H54 (cell line): Measurements from ENCODE around the gene ULK3.

ENCODE experiments used
- DNase-seq: peaks from one replicate; pipeline ENCODE4 v3.0.0; 2011; ENCODE audit warnings: low spot score, mixed read lengths; ENCODE audit not compliant: insufficient read length
- FAIRE-seq: peaks from 3 replicates; lab custom pipeline; 2011; peaks lifted over from hg19 to GRCh38; lab: Jason Lieb, UNC
- POLR2A ChIP-seq: IDR thresholded peaks from 2 replicates; pipeline ENCODE4 v1.6.1; 2011; ENCODE audit warnings: low read depth, mild to moderate bottlenecking, low read length

ULK3 gene

GRCh38 chr15:74840851-74841775 is 1.8 kb downstream of the ULK3 start:
- TF ChIP-seq POLR2A, result no peak
- no peak for DNase-seq
- FAIRE-seq, result no peak

- FAIRE-seq (no peak), DNase-seq (no peak)
- no peak for TF ChIP-seq POLR2A
Observed at GRCh38 chr15:74839526-74840395, 3.2 kb downstream of the ULK3 start.

GRCh38 chr15:74838746-74839525 is 4.0 kb downstream of the ULK3 start:
- DNase-seq, result no peak
- FAIRE-seq, result no peak
- no peak for TF ChIP-seq POLR2A

- no peak for TF ChIP-seq POLR2A
- DNase-seq (no peak), FAIRE-seq (no peak)
Observed at GRCh38 chr15:74838137-74838516, 4.8 kb downstream of the ULK3 start.

GRCh38 chr15:74837482-74838136 is 5.3 kb downstream of the ULK3 start:
- FAIRE-seq, result no peak

GRCh38 chr15:74836846-74837245 is 6.1 kb downstream of the ULK3 start:
- no peak for DNase-seq
- TF ChIP-seq POLR2A, result no peak
- FAIRE-seq, result no peak

More at GRCh38 chr15:74837482-74838136, 5.3 kb downstream of the ULK3 start:
- no peak for DNase-seq
- no peak for TF ChIP-seq POLR2A

GRCh38 chr15:74835312-74835823 is 7.6 kb downstream of the ULK3 start:
- FAIRE-seq (no peak), DNase-seq (peak; percentile 70)
- no peak for TF ChIP-seq POLR2A

- FAIRE-seq, result no peak
- no peak for TF ChIP-seq POLR2A
- DNase-seq, result no peak
Observed at GRCh38 chr15:74833376-74834107, 9.4 kb downstream of the ULK3 start.

- DNase-seq (no peak), FAIRE-seq (no peak)
- TF ChIP-seq POLR2A, result no peak
Observed at GRCh38 chr15:74832826-74833225, 10.1 kb downstream of the ULK3 start.

GRCh38 chr15:74831813-74832495 is 11.0 kb downstream of the ULK3 start:
- no peak for TF ChIP-seq POLR2A
- DNase-seq, result no peak
- FAIRE-seq, result no peak

- DNase-seq (no peak), FAIRE-seq (no peak)
- TF ChIP-seq POLR2A, result no peak
Observed at GRCh38 chr15:74830868-74831267, 12.1 kb downstream of the ULK3 start.

GRCh38 chr15:74829991-74830390 is 13.0 kb downstream of the ULK3 start:
- FAIRE-seq, result no peak
- TF ChIP-seq POLR2A, result no peak
- no peak for DNase-seq
